Kidney epithelial cell (primary cell): ENCODE results near the gene VPS13D. TPM values are rescaled to one million over a fixed set of nuclear protein-coding genes. Genes with fewer than 3 reads are reported as not detected.

ENCODE experiments used
- DNase-seq: peaks from one replicate; pipeline ENCODE4 v3.0.0-alpha.2; 2010; ENCODE audit warnings: low read depth
- H3K27me3 ChIP-seq: 2 replicates; pipeline ENCODE4 v1.6.0; 2011; ENCODE audit warnings: low read length; ENCODE audit not compliant: control insufficient read depth, insufficient read depth
- H3K36me3 ChIP-seq: 2 replicates; pipeline ENCODE4 v1.5.1; 2011; ENCODE audit warnings: low read length; ENCODE audit not compliant: control insufficient read depth, insufficient read depth
- H3K4me3 ChIP-seq: 2 replicates; pipeline ENCODE4 v1.5.1; 2011; ENCODE audit warnings: low read depth, mild to moderate bottlenecking, control low read depth, low read length
- total RNA-seq: library from RNA; depleted of rRNA; stranded (reverse); fragments of >200 nt; gene quantifications from 2 replicates; pipeline ENCODE4 v1.2.3, GENCODE V29; 2015
- TF ChIP-seq, protein P1 (sequence below): IDR thresholded peaks from 2 replicates; pipeline ENCODE4 v1.5.1; 2011; ENCODE audit warnings: mild to moderate bottlenecking, moderate library complexity, low read length, control low read depth, inconsistent platforms; ENCODE audit not compliant: insufficient read depth, poor library complexity, severe bottlenecking

VPS13D gene, protein sequence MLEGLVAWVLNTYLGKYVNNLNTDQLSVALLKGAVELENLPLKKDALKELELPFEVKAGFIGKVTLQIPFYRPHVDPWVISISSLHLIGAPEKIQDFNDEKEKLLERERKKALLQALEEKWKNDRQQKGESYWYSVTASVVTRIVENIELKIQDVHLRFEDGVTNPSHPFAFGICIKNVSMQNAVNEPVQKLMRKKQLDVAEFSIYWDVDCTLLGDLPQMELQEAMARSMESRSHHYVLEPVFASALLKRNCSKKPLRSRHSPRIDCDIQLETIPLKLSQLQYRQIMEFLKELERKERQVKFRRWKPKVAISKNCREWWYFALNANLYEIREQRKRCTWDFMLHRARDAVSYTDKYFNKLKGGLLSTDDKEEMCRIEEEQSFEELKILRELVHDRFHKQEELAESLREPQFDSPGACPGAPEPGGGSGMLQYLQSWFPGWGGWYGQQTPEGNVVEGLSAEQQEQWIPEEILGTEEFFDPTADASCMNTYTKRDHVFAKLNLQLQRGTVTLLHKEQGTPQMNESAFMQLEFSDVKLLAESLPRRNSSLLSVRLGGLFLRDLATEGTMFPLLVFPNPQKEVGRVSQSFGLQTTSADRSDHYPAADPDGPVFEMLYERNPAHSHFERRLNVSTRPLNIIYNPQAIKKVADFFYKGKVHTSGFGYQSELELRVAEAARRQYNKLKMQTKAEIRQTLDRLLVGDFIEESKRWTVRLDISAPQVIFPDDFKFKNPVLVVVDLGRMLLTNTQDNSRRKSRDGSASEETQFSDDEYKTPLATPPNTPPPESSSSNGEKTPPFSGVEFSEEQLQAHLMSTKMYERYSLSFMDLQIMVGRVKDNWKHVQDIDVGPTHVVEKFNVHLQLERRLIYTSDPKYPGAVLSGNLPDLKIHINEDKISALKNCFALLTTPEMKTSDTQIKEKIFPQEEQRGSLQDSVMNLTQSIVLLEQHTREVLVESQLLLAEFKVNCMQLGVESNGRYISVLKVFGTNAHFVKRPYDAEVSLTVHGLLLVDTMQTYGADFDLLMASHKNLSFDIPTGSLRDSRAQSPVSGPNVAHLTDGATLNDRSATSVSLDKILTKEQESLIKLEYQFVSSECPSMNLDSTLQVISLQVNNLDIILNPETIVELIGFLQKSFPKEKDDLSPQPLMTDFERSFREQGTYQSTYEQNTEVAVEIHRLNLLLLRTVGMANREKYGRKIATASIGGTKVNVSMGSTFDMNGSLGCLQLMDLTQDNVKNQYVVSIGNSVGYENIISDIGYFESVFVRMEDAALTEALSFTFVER (N-terminal part only)
- 22.2 and 24.0 TPM in 2 replicates for total RNA-seq

DNA sequence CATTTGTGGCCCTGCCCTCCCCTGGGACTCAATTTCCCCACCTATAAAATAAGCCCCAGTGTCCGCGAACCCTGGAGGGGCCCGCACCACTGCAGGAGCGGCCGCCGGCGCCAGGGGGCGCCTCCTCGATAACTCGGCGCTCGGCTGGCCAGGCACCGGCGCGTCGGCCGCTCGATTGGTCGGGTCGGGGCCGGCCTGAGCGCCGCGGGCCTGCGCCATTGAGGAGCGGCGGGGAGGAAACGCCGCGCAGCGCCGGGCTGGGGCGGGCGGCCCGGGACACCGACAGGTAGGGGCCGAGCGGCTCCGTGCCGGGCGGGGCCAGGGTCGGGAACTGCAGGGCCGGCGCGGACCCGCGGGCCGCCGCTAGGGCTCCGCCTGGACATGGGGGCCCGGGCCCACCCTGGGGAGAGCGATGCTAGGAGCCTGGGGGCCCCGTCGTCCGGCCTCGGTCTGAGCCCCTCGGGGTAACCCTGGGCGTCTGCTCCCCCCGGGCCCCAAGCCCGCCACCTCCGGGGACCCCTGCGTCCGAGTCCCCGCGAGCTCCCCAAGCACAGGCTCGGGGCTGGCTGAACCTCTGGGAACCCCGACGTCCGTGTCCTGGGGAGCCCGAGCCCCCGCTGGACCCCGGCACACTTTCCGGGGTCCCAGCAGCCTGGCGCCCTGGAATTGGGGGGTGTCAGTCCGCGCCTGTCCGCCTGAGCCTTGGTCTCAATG, at the start of gene VPS13D:
TSS of gene VPS13D (plus strand) at position 196 of the 714 bp plus-strand sequence. CDS start 4,237 bp downstream, outside the sequence.
- H3K4me3 ChIP-seq, result peak within 1 kb of the TSS; percentile 94
- no peak for DNase-seq
- TF ChIP-seq, protein P1, sequence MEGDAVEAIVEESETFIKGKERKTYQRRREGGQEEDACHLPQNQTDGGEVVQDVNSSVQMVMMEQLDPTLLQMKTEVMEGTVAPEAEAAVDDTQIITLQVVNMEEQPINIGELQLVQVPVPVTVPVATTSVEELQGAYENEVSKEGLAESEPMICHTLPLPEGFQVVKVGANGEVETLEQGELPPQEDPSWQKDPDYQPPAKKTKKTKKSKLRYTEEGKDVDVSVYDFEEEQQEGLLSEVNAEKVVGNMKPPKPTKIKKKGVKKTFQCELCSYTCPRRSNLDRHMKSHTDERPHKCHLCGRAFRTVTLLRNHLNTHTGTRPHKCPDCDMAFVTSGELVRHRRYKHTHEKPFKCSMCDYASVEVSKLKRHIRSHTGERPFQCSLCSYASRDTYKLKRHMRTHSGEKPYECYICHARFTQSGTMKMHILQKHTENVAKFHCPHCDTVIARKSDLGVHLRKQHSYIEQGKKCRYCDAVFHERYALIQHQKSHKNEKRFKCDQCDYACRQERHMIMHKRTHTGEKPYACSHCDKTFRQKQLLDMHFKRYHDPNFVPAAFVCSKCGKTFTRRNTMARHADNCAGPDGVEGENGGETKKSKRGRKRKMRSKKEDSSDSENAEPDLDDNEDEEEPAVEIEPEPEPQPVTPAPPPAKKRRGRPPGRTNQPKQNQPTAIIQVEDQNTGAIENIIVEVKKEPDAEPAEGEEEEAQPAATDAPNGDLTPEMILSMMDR, result peak; percentile 73

DNA sequence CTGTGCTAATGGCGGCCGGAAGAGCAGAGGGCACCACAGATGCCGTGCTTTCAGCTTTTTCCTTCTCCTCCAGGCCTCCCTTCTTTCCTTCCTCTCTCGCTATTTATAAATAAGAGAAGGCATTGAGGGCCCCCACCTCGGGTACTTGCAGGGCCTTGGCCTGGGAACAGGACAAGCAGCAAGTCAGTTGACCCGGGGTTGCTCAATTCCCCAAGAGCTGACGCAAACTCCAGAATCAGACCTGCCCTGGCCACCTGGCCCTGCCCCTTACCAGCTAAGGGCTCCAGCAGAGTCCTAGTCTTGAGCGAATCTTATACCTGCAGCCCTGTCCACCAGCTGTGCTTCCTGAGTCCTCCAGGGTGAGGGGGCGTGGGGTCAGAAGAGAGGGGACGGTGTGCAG, 49.5 kb upstream of the VPS13D start:
- no peaks in the 10 kb centered on the region for H3K36me3 ChIP-seq
- no peak overlapping the region for H3K4me3 ChIP-seq
- TF ChIP-seq, protein P1, result no peak
- peaks cover 14% of the 10 kb centered on the region for H3K27me3 ChIP-seq
- no peak for DNase-seq

More for the DNA sequence above, at the start of gene VPS13D:
- no peaks in the 10 kb centered on the region for H3K27me3 ChIP-seq
- H3K36me3 ChIP-seq, result no peaks in the 10 kb centered on the region

DNA sequence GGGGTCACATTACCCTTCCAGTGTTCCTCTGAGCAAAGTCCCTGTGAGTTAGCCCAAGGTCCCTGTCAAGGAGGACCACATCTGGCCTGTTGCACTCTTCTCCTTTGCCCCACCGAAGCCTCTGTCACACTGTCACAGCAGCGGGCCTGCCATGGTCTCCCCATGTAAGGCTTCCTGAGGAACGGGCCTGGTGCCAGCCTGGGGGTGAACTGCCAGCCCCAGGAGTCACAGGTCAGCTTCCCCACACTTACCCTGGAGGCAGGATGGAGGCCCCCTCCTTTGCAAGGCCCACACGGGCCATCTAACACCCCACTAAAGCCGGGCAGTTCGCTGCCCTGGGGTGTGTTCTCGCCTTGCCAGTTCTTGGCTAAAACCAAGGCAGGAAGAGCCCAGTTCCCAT, 48.9 kb upstream of the VPS13D start:
- peaks cover 15% of the 10 kb centered on the region for H3K27me3 ChIP-seq
- DNase-seq, result no peak
- no peaks in the 10 kb centered on the region for H3K36me3 ChIP-seq
- no peak overlapping the region for H3K4me3 ChIP-seq
- TF ChIP-seq, protein P1, result no peak

DNA sequence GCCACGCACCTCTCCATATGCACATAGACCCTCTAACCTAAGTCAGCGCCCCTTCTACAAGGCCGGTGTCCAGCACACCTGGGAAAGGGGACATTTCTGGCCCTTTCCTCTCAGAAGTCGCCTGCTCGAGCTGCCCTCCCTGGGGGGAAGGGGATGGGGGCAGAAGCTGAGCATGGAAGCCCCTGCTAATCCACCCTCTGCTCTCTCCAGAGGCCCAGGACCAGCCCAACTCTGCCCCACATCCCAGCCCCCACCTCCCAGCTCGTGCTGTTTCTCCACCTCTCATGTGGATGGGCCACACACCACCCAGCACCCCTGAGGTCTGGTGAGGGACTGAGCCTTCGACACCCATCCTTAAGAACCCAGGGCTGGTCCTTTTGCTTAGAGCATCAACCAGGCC, 48.3 kb upstream of the VPS13D start:
- no peak overlapping the region for H3K4me3 ChIP-seq
- no peak for DNase-seq
- H3K27me3 ChIP-seq, result peaks cover 16% of the 10 kb centered on the region
- H3K36me3 ChIP-seq, result no peaks in the 10 kb centered on the region
- TF ChIP-seq, protein P1, result no peak

DNA sequence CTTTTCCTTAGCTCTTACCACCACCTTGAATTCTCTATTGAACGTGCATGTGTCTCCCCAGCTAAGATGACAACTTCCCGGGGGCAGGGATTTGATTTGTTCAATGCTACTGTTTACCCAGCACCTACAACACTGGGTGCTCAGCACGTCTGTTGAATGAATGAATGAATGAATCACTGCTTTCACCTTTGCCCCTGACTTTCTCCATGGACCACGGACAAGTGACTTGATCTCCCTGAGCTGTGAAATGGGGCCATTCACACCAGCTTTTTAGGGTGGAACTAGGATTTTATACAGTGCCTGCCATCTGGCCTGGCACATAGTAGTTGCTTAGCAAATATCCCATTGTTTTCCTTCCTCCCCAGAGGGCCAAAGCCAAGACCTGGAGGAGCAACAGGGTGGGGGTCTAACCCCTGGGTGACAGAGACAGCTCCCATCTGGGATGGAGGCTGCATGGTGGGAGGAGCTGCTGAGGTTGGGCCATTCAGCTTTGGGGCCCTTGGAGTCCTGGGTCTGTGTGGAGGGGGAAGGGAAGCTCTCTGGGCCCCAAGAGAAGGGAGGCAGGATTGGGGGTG, 47.3 kb upstream of the VPS13D start:
- DNase-seq, result no peak
- TF ChIP-seq, protein P1, result no peak
- peaks cover 18% of the 10 kb centered on the region for H3K27me3 ChIP-seq
- no peaks in the 10 kb centered on the region for H3K36me3 ChIP-seq
- no peak overlapping the region for H3K4me3 ChIP-seq
